Astrocyte of the spinal cord (primary cell): ENCODE measurements around the gene CRAMP1.
"Not testable (repeated sequence)": the region's sequence is repeated elsewhere in the genome, so short reads cannot be mapped to it uniquely, and the experiment has no call there.

Experiments used
- DNase-seq: peaks from one replicate; pipeline ENCODE4 v3.0.0; 2011; ENCODE audit warnings: low read depth, low spot score
- H3K4me3 ChIP-seq: 2 replicates; pipeline ENCODE4 v1.5.1; 2011; ENCODE audit warnings: low read depth, mild to moderate bottlenecking, low read length, moderate library complexity
- CTCF ChIP-seq: IDR thresholded peaks from 2 replicates; pipeline ENCODE4 v1.5.1; 2012; ENCODE audit warnings: low read depth, mild to moderate bottlenecking, low read length, inconsistent platforms
- in situ Hi-C: cut with HindIII; loops from 2 replicates; pipeline ENCODE4 v1.10.0; 2017; ENCODE audit warnings: low sequenced_read_pairs

Gene CRAMP1

GRCh38 chr16:1691276-1691675 lies 79.1 kb downstream of the CRAMP1 start:
- peak; percentile 36 for DNase-seq
- H3K4me3 ChIP-seq: no peak overlapping the region
- peak; percentile 32 for TF ChIP-seq CTCF
- in situ Hi-C loops: no loop called here

GRCh38 chr16:1691956-1692355 lies 79.8 kb downstream of the CRAMP1 start:
- H3K4me3 ChIP-seq: no peak overlapping the region
- in situ Hi-C loops: no loop called here
- peak; percentile 76 for DNase-seq
- no peak for TF ChIP-seq CTCF

- in situ Hi-C loops: no loop called here
Measured at GRCh38 chr16:1696863-1697262, 84.7 kb downstream of the CRAMP1 start.

GRCh38 chr16:1698680-1699079 lies 86.5 kb downstream of the CRAMP1 start:
- H3K4me3 ChIP-seq: no peak overlapping the region
- in situ Hi-C loops: no loop called here
- TF ChIP-seq CTCF: no peak
- DNase-seq: no peak

More at GRCh38 chr16:1696863-1697262, 84.7 kb downstream of the CRAMP1 start:
- no peak for DNase-seq
- no peak overlapping the region for H3K4me3 ChIP-seq
- TF ChIP-seq CTCF: no peak

GRCh38 chr16:1700246-1700645 lies 88.1 kb downstream of the CRAMP1 start:
- no peak overlapping the region for H3K4me3 ChIP-seq
- TF ChIP-seq CTCF: no peak
- in situ Hi-C loops: no loop called here
- DNase-seq: no peak

GRCh38 chr16:1701216-1701878 lies 89.2 kb downstream of the CRAMP1 start:
- in situ Hi-C loops: no loop called here
- TF ChIP-seq CTCF: no peak
- H3K4me3 ChIP-seq: no peak overlapping the region
- no peak for DNase-seq

GRCh38 chr16:1705324-1705687 lies 93.1 kb downstream of the CRAMP1 start:
- DNase-seq, in situ Hi-C loops: not testable (repeated sequence)
- H3K4me3 ChIP-seq: peak overlapping the region; percentile 91
